Measurements from ENCODE around the gene CABLES2. TPM values are rescaled to one million over a fixed set of nuclear protein-coding genes. Genes with fewer than 3 reads are reported as not detected.

CABLES2 gene
- total and polyA plus RNA-seq, 9 of the 15 experiments (the other 6 are each of a cell fraction or from before 2014, with no cell fraction given) = 0.46 to 4.2 (median 1.6) TPM

GRCh38 chr20:62428002-62428372 is 20.9 kb upstream of the CABLES2 start:
- POLR2A ChIA-PET = interaction anchor here (1.1 kb wide), 1 partner anchor 14 kb away, joined by 3 read pairs; no protein-coding TSS in a partner anchor
- Histone ChIP-seq H3K4me1 (replicated peaks in 1 of 2; ENCODE audit: control insufficient read depth in 2 of 2, insufficient read depth in 2 of 2, low read length in 2 of 2) (peaks cover 0 to 56% of the 10 kb centered on the region in 2 experiments; a peak in 2 of 5 replicates), H3K27ac (ENCODE audit: extremely low read depth, low read depth, low read length) (no peak overlapping the region), H2AFZ (ENCODE audit: low read depth, low read length) (no peak overlapping the region), H3K4me2 (ENCODE audit: insufficient read depth, low read length) (no peak overlapping the region), H3K27me3 (ENCODE audit: control insufficient read depth in 2 of 2, insufficient read depth in 2 of 2, low read length in 2 of 2) (peaks cover 12 to 81% of the 10 kb centered on the region in 2 experiments; a peak in 4 of 5 replicates), H3K9me3 (replicated peaks; ENCODE audit: control insufficient read depth, insufficient read depth, low read depth, low read length) (no peaks in the 10 kb centered on the region), H3K4me3 (no peak overlapping the region), H3K79me2 (ENCODE audit: control insufficient read depth, insufficient read depth, low read length) (no peaks in the 10 kb centered on the region), H3K9me1 (ENCODE audit: control insufficient read depth, insufficient read depth, low read length) (no peaks in the 10 kb centered on the region), H4K20me1 (replicated peaks; ENCODE audit: control insufficient read depth, insufficient read depth, low read length) (0 out of 2 replicates have a peak, but pooled peaks cover 3% of the 10 kb centered on the region), H3K9ac (ENCODE audit: insufficient read depth in 1 of 2, low read depth in 2 of 2, low read length in 2 of 2) (no peak overlapping the region), H3K36me3 (ENCODE audit: control insufficient read depth, insufficient read depth, low read length) (no peaks in the 10 kb centered on the region)
- TF ChIP-seq RFX7 (CRISPR knock-in tag; IDR thresholded peaks at IDR 0.05) = no peak
- no peak for TF ChIP-seq PHB (CRISPR knock-in tag; IDR thresholded peaks at IDR 0.05)
- TF ChIP-seq ZNF696 (CRISPR knock-in tag; conservative IDR thresholded peaks at IDR 0.05) = no peak
- TF ChIP-seq ZNF785 (CRISPR knock-in tag; IDR thresholded peaks at IDR 0.05) = no peak
- TF ChIP-seq YY1 (IDR thresholded peaks at IDR 0.05; ENCODE audit: borderline replicate concordance in 1 of 3, control insufficient read depth in 1 of 3, extremely low read depth in 1 of 3, insufficient read depth in 3 of 3, insufficient read length in 1 of 3, insufficient replicate concordance in 2 of 3, low read depth in 1 of 3, low read length in 2 of 3) = no peak
- no peak for TF ChIP-seq HES1 (IDR thresholded peaks at IDR 0.05; ENCODE audit: low read depth)
- TF ChIP-seq TCF7L2 (IDR thresholded peaks at IDR 0.05; ENCODE audit: low read depth, low read length) = no peak
- no peak for TF ChIP-seq CREB3 (tag; conservative IDR thresholded peaks at IDR 0.05; ENCODE audit: low read depth)
- TF ChIP-seq KLF13 (tag; IDR thresholded peaks at IDR 0.05; ENCODE audit: borderline replicate concordance, low read depth) = no peak
- no peak for TF ChIP-seq MNT (conservative IDR thresholded peaks at IDR 0.05)
- no peak for TF ChIP-seq POLR2A (conservative IDR thresholded peaks at IDR 0.05)
- TF ChIP-seq SIN3B (IDR thresholded peaks at IDR 0.05; ENCODE audit: low read depth) = no peak
- intact Hi-C loops (cut with micrococcal nuclease) (no loop called here), in situ Hi-C loops (cut with MboI) (no loop called here)
- 24% methylated on average over 10 of the region's 10 CpGs for WGBS (ENCODE audit: insufficient coverage, low coverage, missing lambda C conversion rate)
- CTCF ChIA-PET (ENCODE audit: low intra/inter-chr PET ratio) = no interaction called here
- no peak for ATAC-seq
- no peak for FAIRE-seq
- BruUV-seq (replicated peaks) = no TSS peak
- no peak for DNase-seq (ENCODE audit: extremely low read depth in 1 of 4, low spot score in 3 of 4)

All from K562 (cell line).